Fibroblast of the aortic adventitia (primary cell): ENCODE measurements around the gene HOXC5. TPM values are rescaled to one million over a fixed set of nuclear protein-coding genes. Genes with fewer than 3 reads are reported as not detected.

ENCODE experiments used
- DNase-seq: peaks from one replicate; pipeline ENCODE4 v3.0.0-alpha.2; 2010; ENCODE audit warnings: low read depth
- H3K4me3 ChIP-seq: 2 replicates; pipeline ENCODE4 v1.5.1; 2011; ENCODE audit warnings: low read depth, mild to moderate bottlenecking, control low read depth, low read length, moderate library complexity
- CTCF ChIP-seq: IDR thresholded peaks from 2 replicates; pipeline ENCODE4 v1.5.1; 2011; ENCODE audit warnings: mild to moderate bottlenecking, low read length, control low read depth, inconsistent platforms; ENCODE audit not compliant: insufficient read depth
- total RNA-seq: library from RNA; depleted of rRNA; stranded (reverse); fragments of >200 nt; gene quantifications from 2 replicates; pipeline ENCODE4 v1.2.3, GENCODE V29; 2012; ENCODE audit warnings: low replicate concordance

Gene HOXC5
- total RNA-seq, 1 donor = 0.18 TPM

- no peak for TF ChIP-seq CTCF
- H3K4me3 ChIP-seq = no peak overlapping the region
- no peak for DNase-seq
These were observed 46.0 kb upstream of the HOXC5 start for GRCh38 chr12:53986686-53987483.

GRCh38 chr12:53987787-53988230 is 45.0 kb upstream of the HOXC5 start:
- DNase-seq = no peak
- no peak overlapping the region for H3K4me3 ChIP-seq
- TF ChIP-seq CTCF = no peak

GRCh38 chr12:53988541-53989226 is 44.2 kb upstream of the HOXC5 start:
- no peak for DNase-seq
- H3K4me3 ChIP-seq = no peak overlapping the region
- no peak for TF ChIP-seq CTCF

GRCh38 chr12:53989227-53990113 is 43.4 kb upstream of the HOXC5 start:
- DNase-seq = peak; percentile 62
- TF ChIP-seq CTCF = peak; percentile 64
- peak overlapping the region; percentile 11 for H3K4me3 ChIP-seq

- no peak overlapping the region for H3K4me3 ChIP-seq
- no peak for TF ChIP-seq CTCF
- DNase-seq = no peak
These were observed 42.4 kb upstream of the HOXC5 start for GRCh38 chr12:53990311-53991076.

- H3K4me3 ChIP-seq = no peak overlapping the region
- TF ChIP-seq CTCF = no peak
- DNase-seq = peak; percentile 30
These were observed 41.8 kb upstream of the HOXC5 start for GRCh38 chr12:53991077-53991460.
